ENCODE measurements around the gene NTF3.

Gene NTF3

DNA sequence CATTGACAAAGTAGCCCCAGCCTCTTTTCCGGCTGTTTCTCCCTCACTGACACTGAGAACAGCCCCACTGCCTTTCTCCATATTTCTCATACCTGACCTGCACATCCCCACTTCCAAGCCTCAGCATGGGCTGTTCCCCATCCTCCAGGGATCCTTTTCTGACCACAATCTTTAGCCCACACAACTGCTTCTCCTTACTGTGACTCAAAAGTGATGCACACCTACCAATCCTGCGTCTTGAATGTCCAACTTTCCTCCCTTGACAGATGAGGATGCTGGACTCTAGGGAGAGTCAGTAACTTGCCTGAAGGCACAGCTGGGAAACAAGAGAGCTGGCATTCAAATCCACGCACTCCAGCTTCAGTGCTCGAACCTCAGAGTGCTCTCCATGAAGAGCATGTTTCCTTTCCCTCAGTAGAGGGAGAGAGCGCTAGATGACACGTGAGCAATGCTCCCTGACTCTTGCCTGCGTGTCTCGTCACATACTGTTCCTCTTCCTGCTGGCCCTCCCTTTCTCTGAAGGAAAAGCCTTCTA lies 75.6 kb downstream of the NTF3 start:
- TF ChIP-seq CTCF (IDR thresholded peaks at IDR 0.05) (no peak), ZFX (IDR thresholded peaks at IDR 0.05; ENCODE audit: borderline replicate concordance) (no peak)
- H3K27ac ChIP-seq: no peak overlapping the region

GRCh38 chr12:5507944-5508343 lies 76.0 kb downstream of the NTF3 start:
- no peak overlapping the region for H3K27ac ChIP-seq
- TF ChIP-seq ZFX (IDR thresholded peaks at IDR 0.05; ENCODE audit: borderline replicate concordance) (no peak), CTCF (IDR thresholded peaks at IDR 0.05) (no peak)

- no peak overlapping the region for H3K27ac ChIP-seq
- TF ChIP-seq ZFX (IDR thresholded peaks at IDR 0.05; ENCODE audit: borderline replicate concordance) (no peak), CTCF (IDR thresholded peaks at IDR 0.05) (no peak)
These were observed 77.2 kb downstream of the NTF3 start for GRCh38 chr12:5509102-5509501.

DNA sequence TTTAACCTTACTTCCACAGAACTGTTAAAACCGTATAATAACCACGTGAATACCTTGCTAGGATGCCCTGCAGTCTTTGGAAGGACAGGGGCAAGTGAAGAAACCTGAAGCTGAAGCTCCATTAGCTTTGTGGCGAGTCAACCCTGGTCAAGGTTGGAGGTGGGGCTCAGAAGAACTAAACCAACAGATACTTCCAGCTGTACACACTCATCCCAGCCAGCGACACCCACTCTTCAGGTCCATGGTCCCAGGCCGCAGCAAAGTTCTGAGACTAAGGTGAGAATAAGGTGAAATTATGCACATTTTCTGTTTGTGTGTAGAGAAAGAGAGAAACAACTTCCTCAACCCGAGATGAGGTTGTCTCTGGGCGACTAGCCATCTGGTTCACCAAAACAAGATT lies 77.6 kb downstream of the NTF3 start:
- TF ChIP-seq CTCF (IDR thresholded peaks at IDR 0.05) (no peak), ZFX (IDR thresholded peaks at IDR 0.05; ENCODE audit: borderline replicate concordance) (no peak)
- no peak overlapping the region for H3K27ac ChIP-seq

DNA sequence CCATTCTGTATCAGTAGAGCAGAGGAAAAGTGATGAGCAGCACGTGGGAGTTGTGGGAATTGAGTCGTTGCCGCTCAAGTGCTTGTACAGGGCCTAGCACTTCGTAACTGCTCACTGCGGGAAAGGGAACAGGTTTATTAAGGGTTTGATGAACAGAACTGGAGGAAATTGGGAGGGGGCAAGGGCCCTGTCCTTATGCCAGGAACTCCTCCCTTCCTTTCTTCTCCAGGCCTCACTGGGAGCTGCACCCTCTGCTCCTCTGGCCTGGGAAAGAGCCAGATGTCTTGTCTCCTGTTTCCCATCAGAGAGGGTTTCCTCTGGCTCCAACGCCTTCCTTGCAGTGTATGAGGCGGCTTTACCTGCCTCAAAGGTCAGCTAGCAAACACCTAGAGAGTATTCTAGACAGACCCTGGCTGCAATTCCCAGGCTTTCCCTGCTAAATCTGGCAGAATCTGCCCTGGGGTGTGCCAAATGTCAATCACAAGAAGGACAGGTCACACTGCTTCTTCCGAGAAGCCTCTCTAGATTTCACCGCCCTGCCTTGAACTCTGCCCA lies 78.4 kb downstream of the NTF3 start:
- TF ChIP-seq CTCF (IDR thresholded peaks at IDR 0.05) (no peak), ZFX (IDR thresholded peaks at IDR 0.05; ENCODE audit: borderline replicate concordance) (no peak)
- H3K27ac ChIP-seq: no peak overlapping the region

- no peak overlapping the region for H3K27ac ChIP-seq
- TF ChIP-seq ZFX (IDR thresholded peaks at IDR 0.05; ENCODE audit: borderline replicate concordance) (no peak), CTCF (IDR thresholded peaks at IDR 0.05) (no peak)
These were observed 79.3 kb downstream of the NTF3 start for GRCh38 chr12:5511256-5511643.

GRCh38 chr12:5511644-5512600 lies 80.0 kb downstream of the NTF3 start:
- TF ChIP-seq CTCF (IDR thresholded peaks at IDR 0.05) (peak; percentile 86), ZFX (IDR thresholded peaks at IDR 0.05; ENCODE audit: borderline replicate concordance) (no peak)
- H3K27ac ChIP-seq: no peak overlapping the region

Measured in 22Rv1 (cell line).